ENCODE results near the gene KCTD7.
"Not testable (repeated sequence)": the region's sequence is repeated elsewhere in the genome, so short reads cannot be mapped to it uniquely, and the experiment has no call there.

DNA sequence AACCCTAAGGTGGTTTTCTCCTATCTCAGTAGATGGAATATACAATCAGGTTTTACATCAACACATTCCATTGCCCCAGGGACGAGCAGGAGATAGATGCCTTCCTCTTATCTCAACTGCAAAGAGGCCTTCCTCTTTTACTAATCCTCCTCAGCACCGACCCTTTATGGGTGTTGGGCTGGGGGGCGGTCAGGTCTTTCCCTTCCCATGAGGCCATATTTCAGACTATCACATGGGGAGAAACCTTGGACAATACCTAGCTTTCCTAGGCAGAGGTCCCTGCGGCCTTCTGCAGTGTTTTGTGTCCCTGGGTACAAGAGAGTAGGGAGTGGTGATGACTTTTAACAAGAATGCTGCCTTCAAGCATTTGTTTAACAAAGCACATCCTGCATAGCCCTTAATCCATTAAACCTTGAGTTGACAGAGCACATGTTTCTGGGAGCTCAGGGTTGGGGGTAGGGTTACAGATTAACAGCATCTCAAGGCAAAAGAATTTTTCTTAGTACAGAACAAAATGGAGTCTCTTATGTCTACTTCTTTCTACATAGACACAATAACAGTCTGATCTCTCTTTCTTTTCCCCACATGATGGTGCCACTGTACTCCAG is 9.2 kb upstream of the KCTD7 start:
- TF ChIP-seq, protein P1, sequence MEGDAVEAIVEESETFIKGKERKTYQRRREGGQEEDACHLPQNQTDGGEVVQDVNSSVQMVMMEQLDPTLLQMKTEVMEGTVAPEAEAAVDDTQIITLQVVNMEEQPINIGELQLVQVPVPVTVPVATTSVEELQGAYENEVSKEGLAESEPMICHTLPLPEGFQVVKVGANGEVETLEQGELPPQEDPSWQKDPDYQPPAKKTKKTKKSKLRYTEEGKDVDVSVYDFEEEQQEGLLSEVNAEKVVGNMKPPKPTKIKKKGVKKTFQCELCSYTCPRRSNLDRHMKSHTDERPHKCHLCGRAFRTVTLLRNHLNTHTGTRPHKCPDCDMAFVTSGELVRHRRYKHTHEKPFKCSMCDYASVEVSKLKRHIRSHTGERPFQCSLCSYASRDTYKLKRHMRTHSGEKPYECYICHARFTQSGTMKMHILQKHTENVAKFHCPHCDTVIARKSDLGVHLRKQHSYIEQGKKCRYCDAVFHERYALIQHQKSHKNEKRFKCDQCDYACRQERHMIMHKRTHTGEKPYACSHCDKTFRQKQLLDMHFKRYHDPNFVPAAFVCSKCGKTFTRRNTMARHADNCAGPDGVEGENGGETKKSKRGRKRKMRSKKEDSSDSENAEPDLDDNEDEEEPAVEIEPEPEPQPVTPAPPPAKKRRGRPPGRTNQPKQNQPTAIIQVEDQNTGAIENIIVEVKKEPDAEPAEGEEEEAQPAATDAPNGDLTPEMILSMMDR (IDR thresholded peaks at IDR 0.05 in 2 of 3, conservative IDR thresholded peaks at IDR 0.05 in 1 of 3; ENCODE audit: control insufficient read depth in 2 of 3, extremely low read depth in 1 of 3, insufficient read depth in 1 of 3, low read depth in 3 of 3, low read length in 3 of 3), result not testable (repeated sequence)
- TF ChIP-seq PML (IDR thresholded peaks at IDR 0.05; ENCODE audit: low read length); POLR2AphosphoS5 (IDR thresholded peaks at IDR 0.05; ENCODE audit: low read length); TAF1 (IDR thresholded peaks at IDR 0.05; ENCODE audit: borderline replicate concordance, low read depth, low read length); DPF2 (IDR thresholded peaks at IDR 0.05); NR2C1 (IDR thresholded peaks at IDR 0.05); SIX5 (IDR thresholded peaks at IDR 0.05; ENCODE audit: low read depth, low read length, severe bottlenecking); LARP7 (IDR thresholded peaks at IDR 0.05): not testable (repeated sequence)
- TF ChIP-seq, protein P2, sequence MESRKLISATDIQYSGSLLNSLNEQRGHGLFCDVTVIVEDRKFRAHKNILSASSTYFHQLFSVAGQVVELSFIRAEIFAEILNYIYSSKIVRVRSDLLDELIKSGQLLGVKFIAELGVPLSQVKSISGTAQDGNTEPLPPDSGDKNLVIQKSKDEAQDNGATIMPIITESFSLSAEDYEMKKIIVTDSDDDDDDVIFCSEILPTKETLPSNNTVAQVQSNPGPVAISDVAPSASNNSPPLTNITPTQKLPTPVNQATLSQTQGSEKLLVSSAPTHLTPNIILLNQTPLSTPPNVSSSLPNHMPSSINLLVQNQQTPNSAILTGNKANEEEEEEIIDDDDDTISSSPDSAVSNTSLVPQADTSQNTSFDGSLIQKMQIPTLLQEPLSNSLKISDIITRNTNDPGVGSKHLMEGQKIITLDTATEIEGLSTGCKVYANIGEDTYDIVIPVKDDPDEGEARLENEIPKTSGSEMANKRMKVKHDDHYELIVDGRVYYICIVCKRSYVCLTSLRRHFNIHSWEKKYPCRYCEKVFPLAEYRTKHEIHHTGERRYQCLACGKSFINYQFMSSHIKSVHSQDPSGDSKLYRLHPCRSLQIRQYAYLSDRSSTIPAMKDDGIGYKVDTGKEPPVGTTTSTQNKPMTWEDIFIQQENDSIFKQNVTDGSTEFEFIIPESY (IDR thresholded peaks at IDR 0.05), result not testable (repeated sequence)
